Caco-2 (cell line): ENCODE data around the gene ANKRD44. TPM values are rescaled to one million over a fixed set of nuclear protein-coding genes. Genes with fewer than 3 reads are reported as not detected.

Experiments
- BruUV-seq: library from RNA; stranded (reverse); fragments of 400-500 nt; replicated peaks from 2 replicates; lab custom pipeline; 2021; lab: Mats Ljungman, UMichigan
- CTCF ChIA-PET: fragments of 300-600 bp; sonication (Branson Sonifier 250); formaldehyde crosslinking; loops from one replicate; lab custom pipeline; 2022; ENCODE audit warnings: antibody characterized with exemption; lab: Charles Lee
- POLR2A ChIA-PET: fragments of 300-600 bp; sonication (Branson Sonifier 250); formaldehyde crosslinking; loops from one replicate; lab custom pipeline; 2022; ENCODE audit warnings: antibody characterized with exemption; lab: Charles Lee
- DNase-seq, 2 experiments: peaks; one replicate each; pipeline versions ENCODE4 v3.0.0 to v3.0.0-alpha.2; 2020 to 2022
- H3K27me3 ChIP-seq: replicated peaks from 2 replicates; pipeline ENCODE4 v1.6.0; 2011; ENCODE audit warnings: low read length; ENCODE audit not compliant: control insufficient read depth, insufficient read depth
- H3K36me3 ChIP-seq: 2 replicates; pipeline ENCODE4 v1.5.1; 2011; ENCODE audit warnings: low read length; ENCODE audit not compliant: control insufficient read depth, insufficient read depth
- H3K4me1 ChIP-seq: fragments of 250-450 bp; sonication (Bioruptor Pico); 2 replicates; pipeline ENCODE4 v1.5.1; 2020; ENCODE audit warnings: mild to moderate bottlenecking
- H3K4me3 ChIP-seq: 2 replicates; pipeline ENCODE4 v1.5.1; 2011; ENCODE audit warnings: low read depth, mild to moderate bottlenecking, control low read depth, low read length
- H3K9me3 ChIP-seq: fragments of 250-450 bp; sonication (Bioruptor Pico); 2 replicates; pipeline ENCODE4 v1.5.1; 2020; ENCODE audit warnings: mild to moderate bottlenecking, moderate library complexity
- H3K27ac Mint-ChIP-seq: one replicate; pipeline ENCODE4 v1.8.0; 2022; ENCODE audit warnings: mixed read lengths; ENCODE audit not compliant: unreplicated experiment
- H3K27me3 Mint-ChIP-seq: one replicate; pipeline ENCODE4 v1.8.0; 2022; ENCODE audit warnings: mixed read lengths; ENCODE audit not compliant: insufficient read depth, unreplicated experiment
- H3K36me3 Mint-ChIP-seq: one replicate; pipeline ENCODE4 v1.8.0; 2022; ENCODE audit warnings: mild to moderate bottlenecking, mixed read lengths; ENCODE audit not compliant: insufficient read depth, unreplicated experiment
- H3K4me1 Mint-ChIP-seq: one replicate; pipeline ENCODE4 v1.8.0; 2022; ENCODE audit warnings: low read depth, mixed read lengths; ENCODE audit not compliant: unreplicated experiment
- H3K4me3 Mint-ChIP-seq: one replicate; pipeline ENCODE4 v1.8.0; 2022; ENCODE audit warnings: mild to moderate bottlenecking, moderate library complexity, mixed read lengths; ENCODE audit not compliant: unreplicated experiment
- H3K9me3 Mint-ChIP-seq: one replicate; pipeline ENCODE4 v1.8.0; 2022; ENCODE audit warnings: mixed read lengths; ENCODE audit not compliant: unreplicated experiment
- CTCF ChIP-seq, 2 experiments: fragments of 200-600 bp in 1 of 2; IDR thresholded peaks; 1 replicate in 1 of 2; 2 replicates in 1 of 2; pipeline versions ENCODE4 v1.5.1 to v1.8.0; 2011 to 2022; ENCODE audit warnings: antibody characterized with exemption in 1 of 2, control low read depth in 1 of 2, inconsistent platforms in 1 of 2, low read depth in 1 of 2, low read length in 1 of 2, mild to moderate bottlenecking in 1 of 2, moderate library complexity in 1 of 2; ENCODE audit not compliant: insufficient read depth in 1 of 2, severe bottlenecking in 1 of 2, unreplicated experiment in 1 of 2
- intact Hi-C: fragments of 100-400 bp; cut with micrococcal nuclease; formaldehyde crosslinking; loops from one replicate; pipeline ENCODE4 v1.10.0; 2022; ENCODE audit not compliant: unreplicated experiment
- total RNA-seq: library from RNA; stranded (reverse); gene quantifications from 2 replicates; pipeline ENCODE4 v1.2.3, GENCODE V29; 2022

Gene ANKRD44
- total RNA-seq, 1 experiment from 2014 or later: 1.0 TPM

GRCh38 chr2:197131558-197131855 is 179.1 kb downstream of the ANKRD44 start:
- Histone ChIP-seq H3K9me3 (no peaks in the 10 kb centered on the region), H3K4me1 (no peaks in the 10 kb centered on the region), H3K4me3 (no peak overlapping the region), H3K36me3 (no peaks in the 10 kb centered on the region), H3K27me3 (no peaks in the 10 kb centered on the region)
- TF ChIP-seq CTCF (IDR thresholded peaks at IDR 0.05; ENCODE audit: insufficient read depth in 1 of 2, low read depth in 1 of 2, low read length in 1 of 2, severe bottlenecking in 1 of 2, unreplicated experiment in 1 of 2): no peak
- H3K9me3 Mint-ChIP-seq: no peaks in the 10 kb centered on the region
- intact Hi-C loops: no loop called here
- H3K27ac Mint-ChIP-seq: no peak overlapping the region
- H3K36me3 Mint-ChIP-seq: no peaks in the 10 kb centered on the region
- DNase-seq: no peak
- H3K4me3 Mint-ChIP-seq: no peak overlapping the region
- CTCF ChIA-PET: no interaction called here
- POLR2A ChIA-PET: no interaction called here
- H3K4me1 Mint-ChIP-seq: no peaks in the 10 kb centered on the region
- no TSS peak for BruUV-seq
- peaks cover 6% of the 10 kb centered on the region for H3K27me3 Mint-ChIP-seq

GRCh38 chr2:197130318-197130717 is 180.3 kb downstream of the ANKRD44 start:
- H3K9me3 Mint-ChIP-seq: no peaks in the 10 kb centered on the region
- H3K36me3 ChIP-seq: no peaks in the 10 kb centered on the region
- ChIA-PET POLR2A (no interaction called here), CTCF (no interaction called here)
- no peaks in the 10 kb centered on the region for H3K36me3 Mint-ChIP-seq
- no peaks in the 10 kb centered on the region for H3K9me3 ChIP-seq
- H3K4me1 ChIP-seq: no peaks in the 10 kb centered on the region
- no peaks in the 10 kb centered on the region for H3K4me1 Mint-ChIP-seq
- no peak for TF ChIP-seq CTCF (IDR thresholded peaks at IDR 0.05; ENCODE audit: insufficient read depth in 1 of 2, low read depth in 1 of 2, low read length in 1 of 2, severe bottlenecking in 1 of 2, unreplicated experiment in 1 of 2)
- H3K4me3 ChIP-seq: no peak overlapping the region
- H3K27ac Mint-ChIP-seq: no peak overlapping the region
- BruUV-seq: no TSS peak
- H3K27me3 ChIP-seq: no peaks in the 10 kb centered on the region
- no peak overlapping the region for H3K4me3 Mint-ChIP-seq
- no peaks in the 10 kb centered on the region for H3K27me3 Mint-ChIP-seq
- intact Hi-C loops: no loop called here
- DNase-seq: no peak

GRCh38 chr2:197128897-197129296 is 181.7 kb downstream of the ANKRD44 start:
- no peak for TF ChIP-seq CTCF (IDR thresholded peaks at IDR 0.05; ENCODE audit: insufficient read depth in 1 of 2, low read depth in 1 of 2, low read length in 1 of 2, severe bottlenecking in 1 of 2, unreplicated experiment in 1 of 2)
- Mint-ChIP-seq H3K9me3 (no peaks in the 10 kb centered on the region), H3K4me3 (no peak overlapping the region), H3K27me3 (no peaks in the 10 kb centered on the region), H3K27ac (no peak overlapping the region), H3K36me3 (no peaks in the 10 kb centered on the region), H3K4me1 (no peaks in the 10 kb centered on the region)
- H3K4me3 ChIP-seq: no peak overlapping the region
- ChIA-PET CTCF (no interaction called here), POLR2A (no interaction called here)
- H3K27me3 ChIP-seq: no peaks in the 10 kb centered on the region
- H3K9me3 ChIP-seq: no peaks in the 10 kb centered on the region
- no peak for DNase-seq
- no peaks in the 10 kb centered on the region for H3K4me1 ChIP-seq
- no peaks in the 10 kb centered on the region for H3K36me3 ChIP-seq
- intact Hi-C loops: no loop called here
- BruUV-seq: no TSS peak
